Mononuclear cell (primary cell): ENCODE data around the gene PPIF. TPM values are rescaled to one million over a fixed set of nuclear protein-coding genes. Genes with fewer than 3 reads are reported as not detected.

Source experiments
- H3K27me3 ChIP-seq: 2 replicates; pipeline ENCODE4 v1.6.0; 2011; ENCODE audit warnings: low read length, control low read depth; ENCODE audit not compliant: insufficient read depth
- H3K4me1 ChIP-seq: 2 replicates; pipeline ENCODE4 v1.5.1; 2011; ENCODE audit warnings: mild to moderate bottlenecking, low read length, control low read depth; ENCODE audit not compliant: insufficient read depth
- H3K4me3 ChIP-seq: 2 replicates; pipeline ENCODE4 v1.5.1; 2011; ENCODE audit warnings: mild to moderate bottlenecking, low read length, moderate library complexity
- H3K9me3 ChIP-seq: 2 replicates; pipeline ENCODE4 v1.5.1; 2011; ENCODE audit warnings: low read depth, mild to moderate bottlenecking, control low read depth, low read length
- total RNA-seq: library from RNA; depleted of rRNA; stranded (reverse); fragments of >200 nt; gene quantifications from one replicate; pipeline ENCODE4 v1.2.3, GENCODE V29; 2012

PPIF gene
- total RNA-seq, 1 donor: 146 TPM

- Histone ChIP-seq H3K4me1 (no peaks in the 10 kb centered on the region), H3K9me3 (no peaks in the 10 kb centered on the region), H3K27me3 (no peaks in the 10 kb centered on the region), H3K4me3 (no peak overlapping the region)
Observed at GRCh38 chr10:79387974-79388850, 40.9 kb downstream of the PPIF start.

GRCh38 chr10:79390057-79390456, 42.8 kb downstream of the PPIF start:
- Histone ChIP-seq H3K4me1 (no peaks in the 10 kb centered on the region), H3K9me3 (no peaks in the 10 kb centered on the region), H3K27me3 (no peaks in the 10 kb centered on the region), H3K4me3 (no peak overlapping the region)

- Histone ChIP-seq H3K4me1 (no peaks in the 10 kb centered on the region), H3K27me3 (no peaks in the 10 kb centered on the region), H3K9me3 (no peaks in the 10 kb centered on the region), H3K4me3 (no peak overlapping the region)
Observed at GRCh38 chr10:79390551-79391229, 43.4 kb downstream of the PPIF start.

- Histone ChIP-seq H3K27me3 (no peaks in the 10 kb centered on the region), H3K4me1 (no peaks in the 10 kb centered on the region), H3K9me3 (no peaks in the 10 kb centered on the region), H3K4me3 (no peak overlapping the region)
Observed at GRCh38 chr10:79391231-79392019, 44.2 kb downstream of the PPIF start.

DNA sequence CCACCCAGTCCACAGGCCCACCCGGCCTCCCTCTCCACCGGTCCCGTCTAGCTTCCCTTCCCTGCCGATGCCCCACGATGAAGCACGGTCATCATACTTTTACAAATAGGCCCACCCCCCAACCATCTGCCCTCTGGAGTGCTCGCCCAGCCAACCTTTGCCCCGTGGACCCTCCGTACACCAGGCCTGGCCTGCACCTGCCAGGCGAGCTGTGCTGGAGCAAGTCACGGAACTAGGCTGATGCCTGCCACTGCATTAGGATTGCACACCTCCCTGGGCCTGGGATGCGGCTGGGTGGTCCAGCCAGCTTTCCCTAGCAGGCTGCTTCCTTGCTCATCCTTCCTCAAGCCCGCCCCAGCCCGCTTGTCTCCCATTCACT, 44.7 kb downstream of the PPIF start:
- Histone ChIP-seq H3K4me1 (no peaks in the 10 kb centered on the region), H3K4me3 (no peak overlapping the region), H3K27me3 (no peaks in the 10 kb centered on the region), H3K9me3 (no peaks in the 10 kb centered on the region)

- H3K9me3 ChIP-seq: no peaks in the 10 kb centered on the region
- H3K4me3 ChIP-seq: no peak overlapping the region
- no peaks in the 10 kb centered on the region for H3K4me1 ChIP-seq
- no peaks in the 10 kb centered on the region for H3K27me3 ChIP-seq
Observed at GRCh38 chr10:79392506-79393176, 45.4 kb downstream of the PPIF start.

- Histone ChIP-seq H3K27me3 (no peaks in the 10 kb centered on the region), H3K4me1 (no peaks in the 10 kb centered on the region), H3K9me3 (no peaks in the 10 kb centered on the region), H3K4me3 (no peak overlapping the region)
Observed at GRCh38 chr10:79393221-79393923, 46.1 kb downstream of the PPIF start.

GRCh38 chr10:79393924-79394610, 46.8 kb downstream of the PPIF start:
- Histone ChIP-seq H3K9me3 (no peaks in the 10 kb centered on the region), H3K27me3 (no peaks in the 10 kb centered on the region), H3K4me3 (no peak overlapping the region), H3K4me1 (no peaks in the 10 kb centered on the region)

- Histone ChIP-seq H3K4me3 (no peak overlapping the region), H3K9me3 (no peaks in the 10 kb centered on the region), H3K4me1 (peaks cover 5% of the 10 kb centered on the region), H3K27me3 (no peaks in the 10 kb centered on the region)
Observed at GRCh38 chr10:79394664-79395063, 47.4 kb downstream of the PPIF start.

DNA sequence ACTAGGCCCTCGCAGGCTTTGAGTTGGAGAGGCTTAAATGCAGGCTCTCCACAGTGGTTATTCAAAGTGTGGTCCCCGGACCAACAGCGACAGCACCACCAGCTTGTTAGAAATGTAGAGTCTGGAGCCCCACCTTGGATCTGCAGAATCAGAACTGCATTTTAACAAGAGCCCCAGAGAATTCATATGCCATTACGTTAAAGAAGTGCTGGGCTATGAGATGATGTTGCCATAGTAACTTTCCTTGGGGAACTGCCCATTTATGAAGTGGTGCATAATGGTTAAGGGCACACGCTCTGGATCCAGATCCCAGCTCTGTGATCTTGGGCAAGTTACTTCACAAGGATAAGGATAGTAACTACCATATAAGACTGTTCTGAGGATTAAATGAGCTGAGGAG, 49.3 kb downstream of the PPIF start:
- H3K9me3 ChIP-seq: no peaks in the 10 kb centered on the region
- H3K4me1 ChIP-seq: peaks cover 9% of the 10 kb centered on the region
- H3K4me3 ChIP-seq: no peak overlapping the region
- H3K27me3 ChIP-seq: no peaks in the 10 kb centered on the region

DNA sequence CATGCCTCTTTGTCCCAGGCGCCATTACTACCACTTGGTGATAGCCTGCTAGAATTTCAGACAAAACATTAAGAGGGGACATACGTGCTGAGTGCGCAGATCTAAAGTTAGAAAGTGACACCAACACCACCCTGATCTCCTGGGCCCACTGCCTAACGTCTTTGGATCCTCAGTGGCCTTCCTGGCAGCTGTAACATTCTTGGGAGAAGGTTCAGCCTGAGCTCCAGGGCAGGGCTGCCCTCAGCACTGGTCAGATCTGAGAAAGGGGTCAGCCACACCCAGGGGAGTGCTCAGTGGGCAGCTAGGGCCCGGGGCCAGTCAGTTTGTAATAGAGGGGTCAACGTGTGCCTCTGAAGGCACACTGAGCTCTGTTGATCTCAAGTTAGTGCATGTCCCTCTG, 49.8 kb downstream of the PPIF start:
- Histone ChIP-seq H3K4me3 (no peak overlapping the region), H3K9me3 (no peaks in the 10 kb centered on the region), H3K4me1 (peaks cover 9% of the 10 kb centered on the region), H3K27me3 (no peaks in the 10 kb centered on the region)

DNA sequence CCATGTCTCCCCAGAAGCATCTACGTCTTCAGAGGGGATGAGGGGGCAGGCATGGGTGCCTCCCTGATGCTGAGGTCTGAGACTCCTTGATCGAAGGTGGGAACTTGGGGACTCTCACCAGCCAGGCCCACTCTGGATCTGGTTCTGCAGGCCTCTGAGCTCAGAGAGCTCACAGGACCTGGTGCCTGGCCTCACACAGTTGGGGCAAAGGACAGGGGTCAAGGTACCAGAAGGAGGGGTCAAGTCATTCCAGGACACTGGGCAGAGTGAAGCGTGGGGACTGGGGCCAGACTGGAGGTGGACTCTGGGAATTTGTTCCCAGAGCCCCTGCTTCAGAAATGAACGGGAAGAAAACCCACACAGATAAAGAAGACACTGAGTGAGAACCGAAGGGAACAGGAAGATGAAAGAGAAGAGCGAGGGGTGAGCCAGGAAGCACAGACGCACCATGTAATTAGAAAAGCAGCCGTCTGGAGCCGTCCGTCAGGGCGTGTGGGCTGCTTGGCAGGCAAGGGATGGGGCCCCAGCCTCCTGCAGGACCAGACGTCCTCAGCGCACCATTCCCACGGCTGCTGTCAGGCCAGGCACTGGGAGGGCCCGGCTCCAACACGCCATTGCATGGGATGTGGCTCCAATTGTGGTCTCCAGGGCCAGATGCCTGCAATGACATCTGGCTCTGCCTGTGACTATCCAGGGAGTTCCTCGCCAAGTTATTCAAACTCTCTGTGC, 50.5 kb downstream of the PPIF start:
- Histone ChIP-seq H3K4me3 (no peak overlapping the region), H3K27me3 (no peaks in the 10 kb centered on the region), H3K9me3 (no peaks in the 10 kb centered on the region), H3K4me1 (peaks cover 9% of the 10 kb centered on the region)

DNA sequence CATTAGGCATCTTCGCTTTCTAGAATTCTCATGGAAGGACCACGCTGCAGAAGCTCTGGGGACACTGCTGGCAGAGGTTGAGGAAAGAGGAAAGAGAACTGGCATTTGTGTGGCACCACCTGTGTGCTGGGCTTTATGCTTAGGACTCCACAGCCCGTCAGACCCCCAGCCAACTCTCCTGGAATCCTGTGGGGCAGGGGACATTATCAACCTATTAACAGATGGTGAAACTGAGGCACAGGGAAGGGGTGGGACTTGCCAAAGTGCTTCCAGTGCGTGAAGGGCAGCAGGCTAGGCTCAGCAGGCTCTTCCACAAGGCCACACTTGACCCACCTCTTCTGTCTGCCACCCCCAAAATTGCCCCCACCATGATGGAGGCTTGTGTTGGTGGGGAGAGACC, 51.4 kb downstream of the PPIF start:
- no peaks in the 10 kb centered on the region for H3K27me3 ChIP-seq
- no peak overlapping the region for H3K4me3 ChIP-seq
- no peaks in the 10 kb centered on the region for H3K9me3 ChIP-seq
- H3K4me1 ChIP-seq: peaks cover 12% of the 10 kb centered on the region
